Spleen (tissue), 7 donors: ENCODE results near the gene GRAMD1B.

ENCODE experiments used
- POLR2A ChIP-seq, 3 donors: fragments of 450-650 bp; IDR thresholded peaks; one replicate each; pipeline ENCODE4 v1.5.1; 2017; ENCODE audit warnings: antibody characterized with exemption in 3 of 3, mild to moderate bottlenecking in 1 of 3
- TF ChIP-seq, protein P1 (sequence below), 11 experiments: fragments of 200-600 bp in 7 of 11; fragments of 450-650 bp in 4 of 11; sonication (generic) in 4 of 11; IDR thresholded peaks in 8 of 11; conservative IDR thresholded peaks in 3 of 11; 1 replicate in 7 of 11; 2 replicates in 4 of 11; pipeline versions ENCODE4 v1.4.0 to v1.8.0; 2016 to 2021; ENCODE audit warnings: antibody characterized with exemption in 11 of 11, inconsistent platforms in 4 of 11, mild to moderate bottlenecking in 1 of 11
- donor health status: DM: no; HTN: no; CAD: no; lungs with moderate emphysema.
- donor health status: DM: no; HTN: no; CAD: no.
- donor health status: DM: no; HTN: no; CAD: no.

- TF ChIP-seq, protein P1, sequence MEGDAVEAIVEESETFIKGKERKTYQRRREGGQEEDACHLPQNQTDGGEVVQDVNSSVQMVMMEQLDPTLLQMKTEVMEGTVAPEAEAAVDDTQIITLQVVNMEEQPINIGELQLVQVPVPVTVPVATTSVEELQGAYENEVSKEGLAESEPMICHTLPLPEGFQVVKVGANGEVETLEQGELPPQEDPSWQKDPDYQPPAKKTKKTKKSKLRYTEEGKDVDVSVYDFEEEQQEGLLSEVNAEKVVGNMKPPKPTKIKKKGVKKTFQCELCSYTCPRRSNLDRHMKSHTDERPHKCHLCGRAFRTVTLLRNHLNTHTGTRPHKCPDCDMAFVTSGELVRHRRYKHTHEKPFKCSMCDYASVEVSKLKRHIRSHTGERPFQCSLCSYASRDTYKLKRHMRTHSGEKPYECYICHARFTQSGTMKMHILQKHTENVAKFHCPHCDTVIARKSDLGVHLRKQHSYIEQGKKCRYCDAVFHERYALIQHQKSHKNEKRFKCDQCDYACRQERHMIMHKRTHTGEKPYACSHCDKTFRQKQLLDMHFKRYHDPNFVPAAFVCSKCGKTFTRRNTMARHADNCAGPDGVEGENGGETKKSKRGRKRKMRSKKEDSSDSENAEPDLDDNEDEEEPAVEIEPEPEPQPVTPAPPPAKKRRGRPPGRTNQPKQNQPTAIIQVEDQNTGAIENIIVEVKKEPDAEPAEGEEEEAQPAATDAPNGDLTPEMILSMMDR (IDR thresholded peaks at IDR 0.05 in 8 of 11, conservative IDR thresholded peaks at IDR 0.05 in 3 of 11), result no peak
- no peak for TF ChIP-seq POLR2A (IDR thresholded peaks at IDR 0.05)
Measured at GRCh38 chr11:123653827-123654565, 223.9 kb downstream of the GRAMD1B start.
